OCI-LY3 (cell line): ENCODE results near the gene HES6.
"Not testable (repeated sequence)": the region's sequence is repeated elsewhere in the genome, so short reads cannot be mapped to it uniquely, and the experiment has no call there.

ENCODE experiments used
- H2AFZ ChIP-seq: fragments of 200-600, 300-600 bp; shearing (Covaris generic); 2 replicates; pipeline ENCODE4 v1.6.0; 2014; ENCODE audit warnings: antibody characterized with exemption, low read depth, low read length
- H3K27ac ChIP-seq: fragments of 200-600, 300-600 bp; sonication (generic); 2 replicates; pipeline ENCODE4 v1.5.1; 2014; ENCODE audit warnings: mild to moderate bottlenecking, low read length, moderate library complexity, mixed read lengths
- H3K27me3 ChIP-seq: fragments of 200-600, 300-600 bp; sonication (generic); 2 replicates; pipeline ENCODE4 v1.6.1; 2014; ENCODE audit warnings: low read depth, low read length, mixed read lengths
- H3K36me3 ChIP-seq: fragments of 200-600, 300-600 bp; sonication (generic); replicated peaks from 2 replicates; pipeline ENCODE3; 2014; ENCODE audit warnings: low read depth, low read length, mixed read lengths
- H3K4me1 ChIP-seq: fragments of 300-600, 200-600 bp; sonication (generic); 2 replicates; pipeline ENCODE4 v1.6.1; 2014; ENCODE audit warnings: low read length, mixed read lengths
- H3K4me2 ChIP-seq: fragments of 200-600, 300-600 bp; sonication (generic); 2 replicates; pipeline ENCODE4 v1.6.1; 2014; ENCODE audit warnings: low read length, mixed read lengths
- H3K4me3 ChIP-seq: fragments of 300-600, 200-600 bp; sonication (generic); 2 replicates; pipeline ENCODE4 v1.5.1; 2014; ENCODE audit warnings: antibody characterized with exemption, mild to moderate bottlenecking, low read length, moderate library complexity
- H3K79me2 ChIP-seq: fragments of 300-600, 200-600 bp; shearing (Covaris generic); 2 replicates; pipeline ENCODE4 v1.6.1; 2014; ENCODE audit warnings: mild to moderate bottlenecking, low read length, mixed read lengths
- H3K9ac ChIP-seq: fragments of 300-600, 200-600 bp; shearing (Covaris generic); 2 replicates; pipeline ENCODE4 v1.6.0; 2014; ENCODE audit warnings: mild to moderate bottlenecking, low read length, moderate library complexity
- H3K9me3 ChIP-seq: fragments of 200-600, 300-600 bp; shearing (Covaris generic); 2 replicates; pipeline ENCODE4 v1.6.1; 2014; ENCODE audit warnings: low read length, mixed read lengths; ENCODE audit not compliant: insufficient read depth
- H4K20me1 ChIP-seq: fragments of 200-600, 300-600 bp; sonication (generic); 2 replicates; pipeline ENCODE4 v1.6.1; 2016; ENCODE audit warnings: low read length, mixed read lengths; ENCODE audit not compliant: insufficient read depth
- CTCF ChIP-seq: fragments of 200-600, 300-600 bp; sonication (generic); IDR thresholded peaks from 2 replicates; pipeline ENCODE4 v1.5.1; 2014; ENCODE audit warnings: antibody characterized with exemption, low read length, low read depth
- EZH2phosphoT487 ChIP-seq: fragments of 200-600 bp; shearing (Covaris generic); IDR thresholded peaks from 2 replicates; pipeline ENCODE4 v1.6.1; 2018; ENCODE audit warnings: antibody characterized with exemption, mixed run types, low read depth

HES6 gene

GRCh38 chr2:238274152-238274865 lies 34.5 kb upstream of the HES6 start:
- no peaks in the 10 kb centered on the region for H4K20me1 ChIP-seq
- H3K36me3 ChIP-seq, result no peaks in the 10 kb centered on the region

GRCh38 chr2:238273433-238273832 lies 33.6 kb upstream of the HES6 start:
- not testable (repeated sequence) for H4K20me1 ChIP-seq, H3K4me3 ChIP-seq, H3K4me2 ChIP-seq, H3K27me3 ChIP-seq, H3K9ac ChIP-seq, H3K79me2 ChIP-seq, H3K27ac ChIP-seq, H3K4me1 ChIP-seq, H3K9me3 ChIP-seq, H3K36me3 ChIP-seq, H2AFZ ChIP-seq

More at GRCh38 chr2:238274152-238274865, 34.5 kb upstream of the HES6 start:
- H3K4me1 ChIP-seq, result no peaks in the 10 kb centered on the region
- H3K27me3 ChIP-seq, result no peaks in the 10 kb centered on the region
- H3K4me3 ChIP-seq, result no peak overlapping the region
- TF ChIP-seq EZH2phosphoT487 (no peak), CTCF (no peak)
- no peak overlapping the region for H3K9ac ChIP-seq
- no peak overlapping the region for H3K27ac ChIP-seq
- H3K4me2 ChIP-seq, result no peak overlapping the region
- H2AFZ ChIP-seq, result no peak overlapping the region
- H3K79me2 ChIP-seq, result peaks cover 12% of the 10 kb centered on the region
- H3K9me3 ChIP-seq, result no peaks in the 10 kb centered on the region

- no peak overlapping the region for H3K4me2 ChIP-seq
- H4K20me1 ChIP-seq, result no peaks in the 10 kb centered on the region
- H3K9ac ChIP-seq, result no peak overlapping the region
- TF ChIP-seq EZH2phosphoT487 (no peak), CTCF (no peak)
- no peaks in the 10 kb centered on the region for H3K4me1 ChIP-seq
- no peaks in the 10 kb centered on the region for H3K9me3 ChIP-seq
- H3K27me3 ChIP-seq, result no peaks in the 10 kb centered on the region
- no peak overlapping the region for H3K27ac ChIP-seq
- H3K36me3 ChIP-seq, result no peaks in the 10 kb centered on the region
- no peaks in the 10 kb centered on the region for H3K79me2 ChIP-seq
- no peak overlapping the region for H2AFZ ChIP-seq
- H3K4me3 ChIP-seq, result no peak overlapping the region
Measured at GRCh38 chr2:238272156-238272555, 32.3 kb upstream of the HES6 start.

- H2AFZ ChIP-seq, H3K4me3 ChIP-seq, H3K4me2 ChIP-seq, H4K20me1 ChIP-seq, H3K79me2 ChIP-seq, H3K4me1 ChIP-seq, H3K9me3 ChIP-seq, H3K36me3 ChIP-seq, H3K27ac ChIP-seq, H3K9ac ChIP-seq, H3K27me3 ChIP-seq: not testable (repeated sequence)
Measured at GRCh38 chr2:238271686-238272085, 31.8 kb upstream of the HES6 start.

- H3K9me3 ChIP-seq, result no peaks in the 10 kb centered on the region
- H3K4me3 ChIP-seq, result no peak overlapping the region
- H3K4me2 ChIP-seq, result no peak overlapping the region
- no peak overlapping the region for H2AFZ ChIP-seq
- no peaks in the 10 kb centered on the region for H3K79me2 ChIP-seq
- H3K4me1 ChIP-seq, result no peaks in the 10 kb centered on the region
- no peak overlapping the region for H3K9ac ChIP-seq
- H4K20me1 ChIP-seq, result no peaks in the 10 kb centered on the region
- TF ChIP-seq CTCF (no peak), EZH2phosphoT487 (no peak)
- no peak overlapping the region for H3K27ac ChIP-seq
- no peaks in the 10 kb centered on the region for H3K27me3 ChIP-seq
- H3K36me3 ChIP-seq, result no peaks in the 10 kb centered on the region
Measured at GRCh38 chr2:238271061-238271554, 31.3 kb upstream of the HES6 start.
